PC-9 (cell line): ENCODE results near the gene AGBL4.

Source experiments
- CTCF ChIP-seq: fragments of 200-600 bp; sonication (generic); conservative IDR thresholded peaks from 2 replicates; pipeline ENCODE4 v1.6.1; 2017; ENCODE audit warnings: mixed run types, antibody characterized with exemption, mild to moderate bottlenecking, moderate library complexity
- EZH2 ChIP-seq: fragments of 200-600 bp; sonication (generic); IDR thresholded peaks from 2 replicates; pipeline ENCODE4 v1.8.0; 2017; ENCODE audit warnings: antibody characterized with exemption, low read depth

GRCh38 chr1:48644190-48644900 is 1379.4 kb downstream of the AGBL4 start:
- TF ChIP-seq CTCF (no peak), EZH2 (no peak)
